ENCODE results near the gene ST7L.

DNA sequence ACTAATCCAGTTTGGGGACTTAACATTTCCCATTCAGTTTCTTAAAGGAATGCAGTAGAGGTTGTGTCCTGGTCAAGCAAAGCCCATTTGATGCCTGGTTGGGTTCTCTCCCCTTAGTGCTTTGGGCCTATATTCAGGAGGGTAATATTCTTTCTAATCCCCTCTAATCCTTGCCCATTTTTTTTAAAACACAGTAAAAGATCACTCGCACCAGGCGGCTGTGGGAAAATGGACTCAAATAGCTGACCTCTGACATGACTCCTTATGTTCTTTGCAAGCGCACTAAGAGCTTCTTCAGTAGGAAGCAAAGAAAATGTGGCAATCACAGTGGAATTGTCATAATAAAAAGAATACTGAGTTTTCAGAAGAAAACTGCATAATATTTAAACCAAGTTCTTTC lies 60.3 kb downstream of the ST7L start:
- no peak for TF ChIP-seq POLR2G (IDR thresholded peaks at IDR 0.05; ENCODE audit: low read depth, low read length)
- TF ChIP-seq ZNF175 (CRISPR knock-in tag; IDR thresholded peaks at IDR 0.05; ENCODE audit: low read depth) = no peak
- TF ChIP-seq POLR2A (conservative IDR thresholded peaks at IDR 0.05) = no peak
- TF ChIP-seq MYC (IDR thresholded peaks at IDR 0.05; ENCODE audit: low read depth, low read length) = no peak
- TF ChIP-seq MYC (CRISPR knock-in tag; IDR thresholded peaks at IDR 0.05; ENCODE audit: borderline replicate concordance, low read depth) = no peak
- TF ChIP-seq, protein P1, sequence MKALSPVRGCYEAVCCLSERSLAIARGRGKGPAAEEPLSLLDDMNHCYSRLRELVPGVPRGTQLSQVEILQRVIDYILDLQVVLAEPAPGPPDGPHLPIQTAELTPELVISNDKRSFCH (CRISPR knock-in tag; IDR thresholded peaks at IDR 0.05) = no peak
- TF ChIP-seq, protein P1 (tag; IDR thresholded peaks at IDR 0.05) = no peak
- TF ChIP-seq, protein P2, sequence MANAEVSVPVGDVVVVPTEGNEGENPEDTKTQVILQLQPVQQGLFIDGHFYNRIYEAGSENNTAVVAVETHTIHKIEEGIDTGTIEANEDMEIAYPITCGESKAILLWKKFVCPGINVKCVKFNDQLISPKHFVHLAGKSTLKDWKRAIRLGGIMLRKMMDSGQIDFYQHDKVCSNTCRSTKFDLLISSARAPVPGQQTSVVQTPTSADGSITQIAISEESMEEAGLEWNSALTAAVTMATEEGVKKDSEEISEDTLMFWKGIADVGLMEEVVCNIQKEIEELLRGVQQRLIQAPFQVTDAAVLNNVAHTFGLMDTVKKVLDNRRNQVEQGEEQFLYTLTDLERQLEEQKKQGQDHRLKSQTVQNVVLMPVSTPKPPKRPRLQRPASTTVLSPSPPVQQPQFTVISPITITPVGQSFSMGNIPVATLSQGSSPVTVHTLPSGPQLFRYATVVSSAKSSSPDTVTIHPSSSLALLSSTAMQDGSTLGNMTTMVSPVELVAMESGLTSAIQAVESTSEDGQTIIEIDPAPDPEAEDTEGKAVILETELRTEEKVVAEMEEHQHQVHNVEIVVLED (CRISPR knock-in tag; IDR thresholded peaks at IDR 0.05) = no peak
- no peak for TF ChIP-seq TBP (optimal IDR thresholded peaks at IDR 0.05; ENCODE audit: low read depth, low read length)
- no peak for TF ChIP-seq HNRNPLL (IDR thresholded peaks at IDR 0.05; ENCODE audit: low read depth, low read length, poor library complexity, severe bottlenecking)

Data from K562 (cell line).